GM12874 (cell line): ENCODE results near the gene ST7.

Source experiments
- CTCF ChIP-seq: IDR thresholded peaks from 2 replicates; pipeline ENCODE4 v1.5.1; 2011; ENCODE audit warnings: low read depth, mild to moderate bottlenecking, control low read depth, low read length, moderate library complexity; ENCODE audit not compliant: insufficient read depth

Gene ST7

DNA sequence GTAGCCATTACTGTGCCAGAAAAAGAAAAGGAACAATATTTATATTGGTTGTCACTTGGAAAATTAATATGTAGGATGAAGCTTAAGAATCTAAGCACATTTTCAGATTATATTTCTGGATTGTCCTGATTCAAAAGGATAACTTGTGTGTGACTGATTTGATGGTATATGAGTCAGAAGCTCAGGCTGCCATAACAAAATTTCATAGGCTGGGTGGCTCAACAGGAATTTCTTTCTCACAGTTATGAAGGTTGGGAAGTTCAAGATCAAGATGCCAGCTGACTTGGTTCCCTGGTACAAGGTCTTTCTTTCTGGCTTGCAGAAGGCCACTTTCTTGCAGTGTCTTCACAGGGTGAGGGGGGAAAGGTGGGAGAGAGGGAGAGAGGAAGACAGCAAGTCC lies 108.5 kb downstream of the ST7 start:
- TF ChIP-seq CTCF: no peak

DNA sequence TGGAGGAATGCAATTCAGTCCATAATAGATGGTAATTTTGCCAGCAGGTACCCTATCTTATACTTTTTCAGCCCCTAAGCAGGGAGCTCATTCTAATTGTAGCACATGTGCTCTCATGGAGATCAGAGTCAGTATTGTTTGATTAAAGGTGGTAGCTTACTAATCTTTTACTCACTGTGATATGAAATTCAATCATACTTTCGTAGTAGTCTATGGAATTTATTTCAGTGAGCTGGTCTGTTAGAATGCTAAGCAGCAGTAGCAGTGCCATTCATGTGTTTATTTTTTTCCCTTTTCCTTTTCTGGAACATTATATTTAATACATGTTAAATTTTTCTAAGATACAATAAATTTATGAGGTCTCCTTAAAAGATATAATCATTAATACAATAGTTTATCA lies 109.0 kb downstream of the ST7 start:
- TF ChIP-seq CTCF: no peak

DNA sequence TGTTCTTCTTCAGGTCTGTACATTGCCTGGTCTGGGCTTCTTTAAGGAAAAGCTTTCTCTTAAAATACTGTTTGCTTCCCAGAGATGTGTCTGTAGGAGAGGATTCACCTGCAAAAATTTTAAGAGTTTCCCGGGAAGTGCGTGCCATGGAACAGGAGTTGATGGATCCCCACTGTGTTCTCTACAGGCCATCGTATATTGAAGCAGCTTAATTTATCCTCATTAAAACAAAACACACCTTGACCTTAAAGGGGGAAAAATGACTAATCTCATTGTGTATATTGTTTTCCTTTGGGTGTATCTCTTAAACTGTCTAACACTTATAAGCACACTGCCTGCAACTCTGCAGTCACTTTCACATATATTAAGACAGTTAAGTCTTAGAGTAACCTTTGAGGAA lies 111.4 kb downstream of the ST7 start:
- no peak for TF ChIP-seq CTCF

GRCh38 chr7:117065571-117066150 lies 112.4 kb downstream of the ST7 start:
- TF ChIP-seq CTCF: no peak

GRCh38 chr7:117066668-117067067 lies 113.4 kb downstream of the ST7 start:
- no peak for TF ChIP-seq CTCF

- no peak for TF ChIP-seq CTCF
These were observed 114.0 kb downstream of the ST7 start for GRCh38 chr7:117067340-117067739.

GRCh38 chr7:117068511-117069145 lies 115.3 kb downstream of the ST7 start:
- TF ChIP-seq CTCF: no peak
